HEK293T (cell line): ENCODE data around the gene UNC5CL.

ENCODE experiments used
- BHLHE40 ChIP-seq: fragments of 450-650 bp; IDR thresholded peaks from 2 replicates; pipeline ENCODE4 v1.6.1; 2016; ENCODE audit warnings: mild to moderate bottlenecking, moderate library complexity, borderline replicate concordance
- FOXA1 ChIP-seq: fragments of 450-650 bp; IDR thresholded peaks from 2 replicates; pipeline ENCODE4 v1.6.1; 2016; ENCODE audit warnings: mild to moderate bottlenecking
- FOXK2 ChIP-seq: fragments of 450-650 bp; IDR thresholded peaks from 2 replicates; pipeline ENCODE4 v1.6.1; 2016; ENCODE audit warnings: mild to moderate bottlenecking
- FOXM1 ChIP-seq: fragments of 450-650 bp; IDR thresholded peaks from 2 replicates; pipeline ENCODE4 v1.6.1; 2017; ENCODE audit warnings: mild to moderate bottlenecking, borderline replicate concordance
- LEF1 ChIP-seq: fragments of 450-650 bp; IDR thresholded peaks from 2 replicates; pipeline ENCODE4 v1.6.1; 2017; ENCODE audit warnings: mild to moderate bottlenecking, borderline replicate concordance
- NFRKB ChIP-seq: fragments of 450-650 bp; IDR thresholded peaks from 2 replicates; pipeline ENCODE4 v1.6.1; 2016; ENCODE audit warnings: mild to moderate bottlenecking, moderate library complexity
- SP1 ChIP-seq: fragments of 450-650 bp; IDR thresholded peaks from 2 replicates; pipeline ENCODE4 v1.6.1; 2017
- TARDBP ChIP-seq: fragments of 450-650 bp; IDR thresholded peaks from 2 replicates; pipeline ENCODE4 v1.6.1; 2016
- TF ChIP-seq, protein P1 (sequence below): fragments of 450-650 bp; IDR thresholded peaks from 2 replicates; pipeline ENCODE4 v1.6.1; 2016

DNA sequence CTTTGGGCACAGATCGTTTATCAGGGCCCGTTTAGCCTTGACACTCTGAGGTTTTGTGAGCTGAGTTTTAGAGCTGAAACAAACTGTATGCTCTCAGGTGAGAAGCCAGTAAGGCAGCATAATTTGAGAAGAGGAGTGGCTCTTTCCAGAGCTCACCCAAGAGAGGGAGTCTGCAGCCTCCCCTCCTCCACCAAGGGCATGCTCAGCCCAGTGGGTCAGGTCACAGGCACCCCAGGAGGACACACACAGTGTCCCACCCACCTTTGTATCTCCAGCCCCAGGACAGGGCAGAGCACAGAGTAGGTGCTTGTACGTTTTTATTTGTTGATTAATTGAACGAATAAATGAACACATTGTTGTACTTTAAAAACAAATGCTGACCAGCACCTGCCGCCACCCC, 6.6 kb upstream of the UNC5CL start:
- TF ChIP-seq FOXA1 (no peak), BHLHE40 (no peak), NFRKB (no peak), TARDBP (no peak), FOXK2 (no peak), LEF1 (no peak), SP1 (no peak), FOXM1 (no peak)
- TF ChIP-seq, protein P1, sequence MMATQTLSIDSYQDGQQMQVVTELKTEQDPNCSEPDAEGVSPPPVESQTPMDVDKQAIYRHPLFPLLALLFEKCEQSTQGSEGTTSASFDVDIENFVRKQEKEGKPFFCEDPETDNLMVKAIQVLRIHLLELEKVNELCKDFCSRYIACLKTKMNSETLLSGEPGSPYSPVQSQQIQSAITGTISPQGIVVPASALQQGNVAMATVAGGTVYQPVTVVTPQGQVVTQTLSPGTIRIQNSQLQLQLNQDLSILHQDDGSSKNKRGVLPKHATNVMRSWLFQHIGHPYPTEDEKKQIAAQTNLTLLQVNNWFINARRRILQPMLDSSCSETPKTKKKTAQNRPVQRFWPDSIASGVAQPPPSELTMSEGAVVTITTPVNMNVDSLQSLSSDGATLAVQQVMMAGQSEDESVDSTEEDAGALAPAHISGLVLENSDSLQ: no peak
